KOPT-K1 (cell line): Measurements from ENCODE around the gene VSX1.

Experiments
- H3K27ac ChIP-seq: fragments of 200-600 bp; sonication (generic); 2 replicates; pipeline ENCODE4 v1.5.1; 2016; ENCODE audit warnings: antibody characterized with exemption, mild to moderate bottlenecking, low read depth, low read length; ENCODE audit not compliant: poor library complexity, severe bottlenecking
- H3K36me3 ChIP-seq: fragments of 200-600 bp; sonication (generic); 2 replicates; pipeline ENCODE4 v1.5.1; 2017; ENCODE audit warnings: antibody characterized with exemption, mild to moderate bottlenecking, low read length, moderate library complexity; ENCODE audit not compliant: insufficient read depth
- H3K9me3 ChIP-seq: fragments of 200-600 bp; sonication (generic); 2 replicates; pipeline ENCODE4 v1.5.1; 2017; ENCODE audit warnings: antibody characterized with exemption, low read length, mild to moderate bottlenecking; ENCODE audit not compliant: insufficient read depth, poor library complexity, severe bottlenecking

VSX1 gene

DNA sequence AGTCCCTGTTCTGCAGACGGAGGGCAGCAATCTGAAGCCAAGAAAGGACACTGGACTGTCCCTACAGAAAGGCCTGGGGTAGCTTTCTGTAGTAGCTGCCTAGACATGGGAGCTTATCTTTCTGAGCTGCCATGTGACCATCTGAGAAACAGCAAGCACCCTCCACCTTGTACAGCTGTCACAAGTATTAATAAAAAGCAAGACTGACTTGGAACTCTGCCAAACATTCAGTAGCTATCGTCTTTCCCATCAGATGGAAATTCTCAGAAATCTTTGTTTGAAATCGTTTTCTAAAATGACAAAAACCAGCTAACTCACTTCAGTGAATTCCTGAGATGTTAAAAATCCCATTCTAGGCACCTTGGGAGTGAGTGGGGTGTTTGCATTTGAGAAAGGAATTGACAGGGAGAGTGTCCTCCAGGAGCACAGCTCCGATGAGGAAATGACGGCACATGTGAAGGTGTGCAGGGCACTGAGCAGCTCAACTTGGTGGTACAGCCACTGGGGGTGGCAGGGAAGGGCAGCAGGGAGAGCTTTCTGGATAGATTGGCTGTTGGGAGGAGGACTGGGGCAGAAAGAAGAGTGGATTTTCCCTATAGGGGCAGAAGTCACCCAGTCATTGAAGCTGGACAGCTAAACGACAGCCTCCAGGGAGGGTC lies 48.5 kb downstream of the VSX1 start:
- H3K9me3 ChIP-seq = no peaks in the 10 kb centered on the region
- H3K36me3 ChIP-seq = peaks cover 26% of the 10 kb centered on the region
- peak overlapping the region; percentile 12 for H3K27ac ChIP-seq

DNA sequence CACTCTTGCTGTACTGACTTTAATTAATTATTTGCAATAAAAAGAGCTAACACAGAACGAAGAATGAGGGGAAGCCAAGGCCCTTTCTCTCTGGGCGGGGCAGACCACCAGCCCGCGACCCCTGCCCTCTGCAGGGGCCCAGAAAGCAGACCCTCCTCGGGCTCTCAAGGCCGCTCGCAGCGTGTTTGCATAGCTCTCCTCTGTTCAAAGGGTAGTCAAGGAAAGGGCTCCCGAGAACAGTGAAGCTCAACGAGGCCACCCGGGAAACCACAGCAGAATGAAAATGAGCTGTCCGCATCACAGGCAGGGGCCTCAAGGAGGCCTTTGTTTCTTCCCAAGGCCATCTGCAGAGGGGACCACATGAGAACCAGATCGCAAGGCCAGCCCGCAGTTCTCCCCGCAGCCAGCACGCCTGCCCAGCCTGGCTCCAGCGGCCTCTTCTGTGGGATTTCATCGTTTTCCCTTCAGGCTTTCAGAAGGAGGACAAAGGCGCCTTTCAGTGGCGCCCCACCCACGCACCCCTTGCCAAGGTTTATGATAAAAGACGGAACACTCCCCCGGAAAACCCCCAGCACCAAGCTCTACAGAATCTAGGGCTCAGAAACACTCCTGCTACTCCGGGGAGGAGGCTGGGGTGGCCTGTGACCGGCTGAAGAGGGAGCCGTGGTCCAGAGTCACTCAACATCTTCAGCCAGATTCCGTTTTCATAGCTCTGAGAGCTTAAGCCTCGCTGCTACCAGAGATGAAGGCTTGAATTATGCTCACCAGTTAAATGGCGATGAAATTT lies 49.3 kb downstream of the VSX1 start:
- Histone ChIP-seq H3K36me3 (peaks cover 28% of the 10 kb centered on the region), H3K9me3 (no peaks in the 10 kb centered on the region), H3K27ac (peak overlapping the region; percentile 12)

DNA sequence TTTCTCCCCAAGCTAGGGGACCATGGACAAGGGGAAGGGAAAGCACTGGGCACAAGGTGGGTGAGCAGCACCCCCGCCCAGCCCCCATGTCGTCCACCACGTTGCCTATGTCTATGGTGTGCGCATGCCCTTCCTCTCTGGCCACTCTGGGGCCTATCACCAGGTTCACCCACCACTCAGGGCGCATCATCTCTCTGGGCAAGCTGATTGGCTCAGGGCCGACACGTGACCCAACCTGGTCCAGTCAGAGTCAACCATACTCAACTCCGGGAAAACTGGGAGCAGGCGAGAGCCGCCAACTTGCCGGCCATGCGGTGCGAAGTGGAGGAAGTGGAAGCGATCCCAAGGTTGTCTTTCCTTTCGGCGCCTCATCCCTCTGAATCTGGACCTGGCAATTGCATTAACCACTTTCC lies 49.9 kb downstream of the VSX1 start:
- H3K36me3 ChIP-seq = peaks cover 28% of the 10 kb centered on the region
- no peaks in the 10 kb centered on the region for H3K9me3 ChIP-seq
- no peak overlapping the region for H3K27ac ChIP-seq

DNA sequence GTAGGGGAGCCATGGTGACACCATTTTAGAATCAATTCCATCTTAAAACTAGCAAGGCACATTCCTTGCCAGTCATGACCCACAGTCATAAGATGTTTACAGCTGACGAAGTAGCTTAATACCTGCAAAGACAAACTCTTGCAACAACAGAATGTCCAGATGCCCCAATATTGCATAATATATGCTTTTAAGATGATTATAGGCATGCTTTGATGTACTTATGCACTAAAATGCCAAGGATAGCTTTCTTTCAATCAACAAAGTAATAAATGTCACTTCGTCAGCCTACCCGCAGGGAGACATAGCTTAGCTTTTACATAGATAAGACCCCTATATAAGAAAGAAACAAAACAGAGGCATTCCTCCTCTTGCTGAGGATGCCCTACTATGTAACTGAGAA lies 50.7 kb downstream of the VSX1 start:
- no peaks in the 10 kb centered on the region for H3K9me3 ChIP-seq
- peaks cover 29% of the 10 kb centered on the region for H3K36me3 ChIP-seq

GRCh38 chr20:25030649-25031207 lies 51.2 kb downstream of the VSX1 start:
- H3K9me3 ChIP-seq = no peaks in the 10 kb centered on the region
- H3K36me3 ChIP-seq = peaks cover 34% of the 10 kb centered on the region
- no peak overlapping the region for H3K27ac ChIP-seq

More for the DNA sequence above, 50.7 kb downstream of the VSX1 start:
- no peak overlapping the region for H3K27ac ChIP-seq

DNA sequence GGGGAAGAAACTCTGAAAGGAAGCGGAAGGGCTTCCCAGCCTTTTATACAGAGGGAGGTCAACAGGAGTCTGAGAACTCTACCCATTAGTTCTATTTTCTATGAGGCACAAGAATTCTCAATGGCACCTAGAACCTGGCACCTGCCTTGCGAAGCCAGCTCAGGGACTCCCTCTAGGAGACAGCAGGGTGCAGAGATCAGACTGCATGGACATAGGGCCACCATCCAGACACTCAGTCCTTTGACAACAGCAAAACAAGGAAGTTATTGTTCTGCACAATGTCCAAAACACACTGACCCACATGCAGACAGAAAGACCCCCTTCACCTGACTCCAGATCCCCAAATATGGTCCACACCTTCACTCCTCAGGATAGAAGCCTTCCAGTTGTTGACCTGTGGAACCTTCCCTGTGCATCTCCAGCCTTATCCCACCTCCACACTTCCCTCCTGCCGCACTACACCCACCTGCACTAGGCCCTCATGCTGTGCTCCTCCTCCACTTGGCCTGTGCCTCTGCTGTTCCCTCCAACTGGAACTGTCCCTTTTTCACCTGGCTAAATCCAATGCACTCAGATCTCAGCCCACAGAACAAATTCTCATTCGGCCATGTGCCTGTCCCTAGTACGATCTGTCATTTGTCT lies 51.8 kb downstream of the VSX1 start:
- Histone ChIP-seq H3K27ac (no peak overlapping the region), H3K9me3 (no peaks in the 10 kb centered on the region), H3K36me3 (peaks cover 37% of the 10 kb centered on the region)

- H3K9me3 ChIP-seq = no peaks in the 10 kb centered on the region
These were observed 55.8 kb downstream of the VSX1 start for GRCh38 chr20:25025986-25026605.

More at GRCh38 chr20:25025986-25026605, 55.8 kb downstream of the VSX1 start:
- peaks cover 69% of the 10 kb centered on the region for H3K36me3 ChIP-seq
- H3K27ac ChIP-seq = peak overlapping the region; percentile 28
